ENCODE results near the gene KANK2. TPM values are rescaled to one million over a fixed set of nuclear protein-coding genes. Genes with fewer than 3 reads are reported as not detected.

KANK2 gene
- total RNA-seq (2014; rRNA removed; shearing (Covaris generic)) = 86.1 and 98.4 TPM in 2 replicates

DNA sequence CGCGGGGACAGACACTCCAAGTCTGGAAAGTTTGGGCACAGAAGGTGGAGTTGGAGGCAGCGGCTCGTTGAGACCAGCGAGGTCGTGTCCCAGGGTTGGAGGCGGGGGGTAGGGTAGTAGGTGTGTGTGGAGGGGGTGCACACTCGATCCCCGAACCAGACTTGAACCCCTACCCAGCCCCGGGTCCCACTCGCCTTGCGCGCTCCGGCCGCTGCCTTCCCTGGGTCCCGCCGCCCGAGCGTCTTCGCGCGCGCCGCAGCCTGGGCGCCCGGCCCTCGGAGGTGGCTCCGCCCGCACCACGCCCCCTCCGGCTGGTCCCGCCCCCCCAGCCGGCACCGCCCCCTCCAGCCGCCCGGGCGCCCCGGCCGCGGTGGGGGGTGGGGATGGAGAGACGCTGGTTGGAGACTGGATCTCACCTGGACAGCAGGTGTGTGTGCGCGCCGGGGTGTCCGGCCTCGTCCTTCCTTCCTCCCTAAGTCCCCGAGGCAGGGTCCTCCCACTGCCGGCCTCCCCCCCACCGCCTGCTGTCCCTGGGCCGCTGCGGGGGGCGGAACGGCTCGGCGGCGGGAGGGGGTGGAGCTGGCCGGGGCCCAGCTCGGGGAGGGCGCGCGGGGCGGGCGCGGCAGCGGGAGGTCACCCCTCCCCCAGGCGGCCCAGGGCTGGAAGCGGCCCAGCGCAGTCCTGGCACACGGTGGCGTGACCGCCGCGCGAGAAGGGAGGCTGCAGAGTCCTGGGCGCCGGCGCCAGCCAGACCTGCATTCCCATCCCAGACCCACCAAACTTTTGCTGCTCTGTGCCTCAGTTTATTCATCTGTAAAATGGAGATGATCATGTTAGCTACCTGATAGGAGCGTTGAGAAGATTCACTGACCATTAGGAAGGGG, at the start of gene KANK2:
KANK2 (minus strand) TSS at position 255 of the 884 bp plus-strand sequence. CDS start 3,034 bp downstream, outside the sequence.
- peaks cover 17% of the 10 kb centered on the region for H3K36me3 ChIP-seq
- H3K27ac ChIP-seq = peak within 1 kb of the TSS; percentile 90
- DNase-seq = peak; percentile 80 to 82
- peak within 1 kb of the TSS; percentile 90 for H3K4me3 ChIP-seq
- H3K27me3 ChIP-seq = no peaks in the 10 kb centered on the region
- H3K9me3 ChIP-seq (replicated peaks) = no peaks in the 10 kb centered on the region
- H3K4me1 ChIP-seq = peaks cover 15% of the 10 kb centered on the region

GRCh38 chr19:11246941-11247340, 49.6 kb upstream of the KANK2 start:
- no peaks in the 10 kb centered on the region for H3K9me3 ChIP-seq (replicated peaks)
- H3K27me3 ChIP-seq = no peaks in the 10 kb centered on the region
- no peak for DNase-seq
- H3K36me3 ChIP-seq = peaks cover 26% of the 10 kb centered on the region
- no peaks in the 10 kb centered on the region for H3K4me1 ChIP-seq
- H3K4me3 ChIP-seq = no peak overlapping the region
- H3K27ac ChIP-seq = no peak overlapping the region

GRCh38 chr19:11244846-11245589, 47.7 kb upstream of the KANK2 start:
- no peak overlapping the region for H3K4me3 ChIP-seq
- H3K27me3 ChIP-seq = no peaks in the 10 kb centered on the region
- H3K4me1 ChIP-seq = no peaks in the 10 kb centered on the region
- H3K27ac ChIP-seq = no peak overlapping the region
- DNase-seq = no peak
- no peaks in the 10 kb centered on the region for H3K9me3 ChIP-seq (replicated peaks)
- peaks cover 16% of the 10 kb centered on the region for H3K36me3 ChIP-seq

GRCh38 chr19:11243798-11244169, 46.4 kb upstream of the KANK2 start:
- Histone ChIP-seq H3K9me3 (replicated peaks) (no peaks in the 10 kb centered on the region), H3K36me3 (peaks cover 12% of the 10 kb centered on the region), H3K4me1 (no peaks in the 10 kb centered on the region), H3K27ac (no peak overlapping the region), H3K4me3 (no peak overlapping the region), H3K27me3 (no peaks in the 10 kb centered on the region)
- DNase-seq = no peak

DNA sequence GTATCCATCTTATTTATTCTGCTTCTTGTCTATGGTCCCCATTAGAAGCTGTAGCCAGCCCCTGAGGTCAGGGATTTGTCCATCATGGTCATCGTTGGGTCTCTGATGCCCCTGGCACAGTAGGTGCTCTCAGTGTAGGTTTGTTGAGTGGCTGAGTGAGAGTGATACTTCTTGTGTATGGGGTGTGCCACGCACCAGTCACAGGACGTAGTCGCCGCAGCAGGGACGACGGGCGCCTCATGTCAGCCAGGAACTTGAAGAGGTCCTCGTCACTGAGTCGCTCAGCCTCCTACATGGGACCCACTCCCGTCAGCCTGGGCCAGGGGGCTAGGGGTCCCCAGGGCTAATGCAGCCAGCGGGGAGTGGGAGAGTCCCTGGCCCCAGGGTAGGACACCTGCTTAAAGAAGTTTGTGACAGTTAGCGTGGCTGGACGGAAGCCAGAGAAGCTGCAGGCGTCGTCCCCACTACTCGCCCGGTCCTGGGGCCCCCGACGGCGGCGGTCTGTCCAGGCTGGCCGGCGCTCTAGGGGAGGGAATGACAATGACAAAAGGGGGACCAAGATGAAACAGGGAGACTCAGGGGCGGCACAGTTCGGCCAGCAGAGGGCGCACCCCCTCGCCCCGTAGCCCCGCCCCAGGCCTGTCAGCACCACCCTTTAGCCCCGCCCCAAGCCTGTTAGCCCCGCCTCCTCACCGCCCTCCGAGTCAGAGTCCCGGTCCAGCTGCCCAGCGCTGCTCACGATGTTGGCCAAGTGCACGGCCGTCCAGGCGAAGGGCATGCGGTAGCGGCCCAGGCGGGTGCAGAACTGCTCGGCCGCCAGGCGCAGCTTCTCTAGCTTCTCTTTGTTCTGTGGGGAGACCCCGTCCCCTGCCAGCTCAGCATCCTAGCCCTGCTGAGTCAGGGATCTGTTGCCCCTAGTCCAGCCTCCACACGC, 45.8 kb upstream of the KANK2 start:
- peak; percentile 84 to 86 for DNase-seq
- H3K4me3 ChIP-seq = no peak overlapping the region
- H3K4me1 ChIP-seq = no peaks in the 10 kb centered on the region
- H3K27ac ChIP-seq = no peak overlapping the region
- peaks cover 7% of the 10 kb centered on the region; the same call in 1 of the 2 replicates for H3K36me3 ChIP-seq
- no peaks in the 10 kb centered on the region for H3K27me3 ChIP-seq
- H3K9me3 ChIP-seq (replicated peaks) = no peaks in the 10 kb centered on the region

DNA sequence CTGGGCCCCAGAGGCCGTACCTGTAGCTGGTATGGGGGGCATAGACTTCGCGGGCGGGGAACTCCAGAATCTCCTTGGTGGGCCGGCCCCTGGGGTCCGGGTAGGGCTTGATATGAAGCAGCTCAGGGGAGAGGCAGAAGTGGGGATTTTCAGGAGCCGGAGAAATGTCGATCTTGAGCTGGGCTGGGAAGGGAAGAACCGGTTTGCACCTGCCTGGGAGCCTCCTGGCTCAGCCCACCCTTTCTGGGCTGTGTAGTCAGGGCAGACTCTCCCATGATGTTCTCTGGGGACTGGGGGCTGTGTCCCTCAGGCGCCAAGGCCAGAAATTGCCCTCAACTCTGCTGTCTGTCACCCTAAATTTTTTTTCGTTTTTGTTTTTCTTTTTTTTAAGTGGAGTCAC, 44.7 kb upstream of the KANK2 start:
- Histone ChIP-seq H3K4me3 (no peak overlapping the region), H3K4me1 (no peaks in the 10 kb centered on the region), H3K27me3 (no peaks in the 10 kb centered on the region), H3K36me3 (peaks cover 2% of the 10 kb centered on the region; the same call in 1 of the 2 replicates), H3K27ac (no peak overlapping the region), H3K9me3 (replicated peaks) (no peaks in the 10 kb centered on the region)
- no peak for DNase-seq

DNA sequence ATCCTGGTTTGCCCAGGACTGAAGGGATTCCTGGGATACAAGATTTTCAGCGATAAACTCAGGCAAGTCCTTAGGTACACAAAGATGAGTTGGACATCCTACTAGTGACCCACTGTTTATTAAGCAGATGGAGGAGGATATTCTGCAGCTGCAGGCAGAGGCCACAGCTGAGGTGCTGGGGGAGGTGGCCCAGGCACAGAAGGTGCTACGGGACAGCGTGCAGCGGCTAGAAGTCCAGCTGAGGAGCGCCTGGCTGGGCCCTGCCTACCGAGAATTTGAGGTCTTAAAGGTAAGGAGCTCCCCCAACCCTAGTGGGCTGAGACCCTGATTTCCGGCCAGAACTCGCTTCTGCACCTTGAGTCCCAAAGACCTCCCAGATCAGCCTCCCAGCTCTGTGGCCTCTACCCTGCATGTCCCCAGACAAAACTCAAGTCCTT, 42.7 kb upstream of the KANK2 start:
- no peak for DNase-seq
- H3K36me3 ChIP-seq = peaks cover 2% of the 10 kb centered on the region; the same call in 1 of the 2 replicates
- no peak overlapping the region for H3K4me3 ChIP-seq
- no peaks in the 10 kb centered on the region for H3K27me3 ChIP-seq
- H3K4me1 ChIP-seq = no peaks in the 10 kb centered on the region
- H3K9me3 ChIP-seq (replicated peaks) = no peaks in the 10 kb centered on the region
- H3K27ac ChIP-seq = no peak overlapping the region

GRCh38 chr19:11239377-11240000, 42.1 kb upstream of the KANK2 start, which contains the start of gene ANGPTL8:
TSS of gene ANGPTL8 (plus strand) at chr19:11239619. CDS start at chr19:11239638, 19 bp downstream.
- Histone ChIP-seq H3K4me1 (no peaks in the 10 kb centered on the region), H3K27me3 (no peaks in the 10 kb centered on the region), H3K4me3 (no peak within 1 kb of the TSS), H3K27ac (no peak within 1 kb of the TSS), H3K36me3 (peaks cover 2% of the 10 kb centered on the region; the same call in 1 of the 2 replicates), H3K9me3 (replicated peaks) (no peaks in the 10 kb centered on the region)
- DNase-seq = no peak

DNA sequence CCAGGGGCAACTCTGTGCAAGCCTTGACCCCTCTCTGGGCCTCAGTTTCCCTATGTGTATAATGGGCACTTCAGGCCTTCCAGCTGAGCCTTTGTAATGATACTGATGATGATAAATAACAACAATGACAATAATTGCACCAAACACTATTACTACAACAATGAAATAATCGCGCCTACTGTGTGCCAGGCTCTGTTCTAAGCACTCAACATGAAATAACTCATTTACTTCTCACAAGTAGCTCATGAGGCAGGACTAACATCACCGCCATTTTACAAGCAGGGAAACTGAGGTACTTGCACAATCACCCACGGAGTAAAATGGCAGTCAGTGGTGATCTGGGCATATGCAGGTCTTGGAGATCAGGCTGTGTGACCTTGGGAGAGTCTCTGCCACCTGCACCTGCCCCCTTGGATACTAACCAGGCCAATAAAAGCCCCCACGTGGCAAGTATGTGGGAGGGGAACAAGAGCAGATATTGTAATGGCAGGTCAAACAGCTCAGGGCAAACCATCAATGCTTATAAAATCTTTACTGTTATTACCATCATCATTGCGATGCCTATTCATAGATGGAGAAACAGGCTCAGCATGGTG, 41.5 kb upstream of the KANK2 start:
- no peaks in the 10 kb centered on the region for H3K9me3 ChIP-seq (replicated peaks)
- no peak overlapping the region for H3K4me3 ChIP-seq
- no peak for DNase-seq
- H3K4me1 ChIP-seq = no peaks in the 10 kb centered on the region
- no peak overlapping the region for H3K27ac ChIP-seq
- H3K36me3 ChIP-seq = peaks cover 2% of the 10 kb centered on the region; the same call in 1 of the 2 replicates
- no peaks in the 10 kb centered on the region for H3K27me3 ChIP-seq

DNA sequence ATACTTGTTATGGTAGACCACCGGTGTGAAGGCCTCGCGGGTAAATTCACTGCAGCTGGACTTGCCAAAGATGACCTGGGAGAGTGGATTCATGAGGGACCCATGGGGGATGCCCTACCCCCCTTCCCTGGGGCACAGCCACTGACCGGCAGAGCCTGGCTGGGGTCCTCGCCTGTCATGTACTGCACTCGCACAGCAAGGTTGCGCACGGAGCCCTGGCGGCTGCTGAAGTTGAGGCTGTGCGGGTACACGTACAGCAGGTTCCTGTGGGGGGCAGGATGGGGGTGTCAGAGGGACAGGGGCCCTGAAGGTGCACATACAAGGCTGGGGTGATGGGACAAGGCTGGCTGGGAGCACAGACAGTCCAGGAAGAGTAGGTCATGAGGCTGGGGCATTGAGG, 40.7 kb upstream of the KANK2 start:
- no peak for DNase-seq
- Histone ChIP-seq H3K4me1 (no peaks in the 10 kb centered on the region), H3K27ac (no peak overlapping the region), H3K27me3 (no peaks in the 10 kb centered on the region), H3K9me3 (replicated peaks) (no peaks in the 10 kb centered on the region), H3K4me3 (no peak overlapping the region), H3K36me3 (peaks cover 2% of the 10 kb centered on the region; the same call in 1 of the 2 replicates)

DNA sequence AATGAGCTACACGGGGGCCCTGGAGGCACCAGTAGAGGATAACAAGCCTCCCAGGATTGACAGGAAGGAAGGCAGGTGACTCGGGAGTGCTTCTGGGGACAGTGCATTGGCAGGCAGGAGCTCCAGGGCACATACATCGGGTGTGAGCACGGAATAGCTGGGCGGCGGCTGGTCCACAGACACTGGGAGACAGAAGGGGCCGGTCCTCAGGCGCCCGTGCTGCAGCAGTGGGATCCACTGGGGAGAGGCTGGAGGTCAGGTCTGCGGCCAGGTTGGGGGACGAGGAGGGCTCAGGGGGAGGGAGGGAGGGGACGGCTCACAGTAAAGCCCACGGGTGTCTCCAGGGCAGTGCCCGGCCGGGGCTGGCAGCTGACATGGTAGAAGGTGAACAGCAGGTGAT, 40.0 kb upstream of the KANK2 start:
- H3K27ac ChIP-seq = no peak overlapping the region
- H3K36me3 ChIP-seq = peaks cover 4% of the 10 kb centered on the region; the same call in 1 of the 2 replicates
- no peak overlapping the region for H3K4me3 ChIP-seq
- no peaks in the 10 kb centered on the region for H3K9me3 ChIP-seq (replicated peaks)
- DNase-seq = no peak
- no peaks in the 10 kb centered on the region for H3K4me1 ChIP-seq
- no peaks in the 10 kb centered on the region for H3K27me3 ChIP-seq

DNA sequence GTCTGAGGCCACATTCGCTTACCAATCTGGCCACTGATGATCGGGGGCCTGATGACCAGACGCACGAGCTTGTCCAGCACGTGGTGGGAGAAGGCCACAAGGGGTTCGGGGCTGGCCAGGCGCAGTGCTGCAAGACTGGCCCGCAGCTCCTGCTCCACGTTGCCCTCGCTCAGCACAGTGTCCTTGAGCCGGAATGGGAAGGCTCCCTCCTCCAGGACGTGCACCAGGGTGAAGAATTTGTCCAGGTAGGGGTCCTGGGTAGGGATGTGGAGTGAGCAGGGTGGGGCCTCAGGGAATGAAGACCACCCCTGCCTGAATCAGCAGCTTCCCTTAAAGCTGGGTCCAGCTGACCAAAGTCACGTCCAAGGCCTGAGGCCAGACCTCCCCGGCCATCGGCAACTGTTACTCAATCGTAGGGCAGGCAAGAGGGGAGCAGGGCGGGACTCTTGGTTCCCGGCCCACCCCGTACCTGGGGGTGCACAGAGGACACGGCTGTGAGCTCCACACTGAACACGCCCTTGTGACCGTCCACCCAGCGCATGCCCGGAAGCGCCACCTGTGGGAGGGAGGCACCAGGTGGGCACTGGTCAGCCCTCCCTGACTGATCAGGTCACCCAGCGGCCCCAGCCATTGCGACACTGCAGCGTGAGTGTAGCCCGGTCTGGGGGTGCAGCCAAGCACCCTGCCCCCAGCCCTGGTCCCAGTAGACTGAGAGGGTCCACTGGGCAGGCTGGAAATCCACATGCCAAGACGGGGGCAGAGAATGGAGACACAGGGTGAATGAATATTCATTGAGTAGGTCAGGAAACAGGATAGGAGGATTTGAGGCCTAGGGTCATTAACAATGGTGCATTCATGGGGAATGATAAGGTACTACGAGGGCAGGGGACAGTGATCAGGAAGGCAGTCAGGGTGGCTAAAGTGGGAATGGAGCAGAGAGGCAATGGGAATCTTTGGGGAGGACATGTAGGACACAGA, 39.3 kb upstream of the KANK2 start:
- Histone ChIP-seq H3K4me1 (no peaks in the 10 kb centered on the region), H3K36me3 (peaks cover 4% of the 10 kb centered on the region; the same call in 1 of the 2 replicates)

More for the DNA sequence above, 39.3 kb upstream of the KANK2 start:
- Histone ChIP-seq H3K9me3 (replicated peaks) (no peaks in the 10 kb centered on the region), H3K27me3 (no peaks in the 10 kb centered on the region), H3K27ac (no peak overlapping the region), H3K4me3 (no peak overlapping the region)
- DNase-seq = no peak
